Esophagus squamous epithelium (tissue), 4 donors: ENCODE data around the gene ZNF808.

ENCODE experiments used
- CTCF ChIP-seq, 6 experiments: fragments of 450-650 bp in 4 of 6; fragments of 200-600 bp in 2 of 6; sonication (generic) in 2 of 6; IDR thresholded peaks; one replicate each; pipeline ENCODE4 v1.5.1; 2016 to 2019; ENCODE audit warnings: antibody characterized with exemption in 6 of 6, mild to moderate bottlenecking in 4 of 6, moderate library complexity in 4 of 6
- POLR2A ChIP-seq, 4 donors: fragments of 450-650 bp; IDR thresholded peaks; one replicate each; pipeline ENCODE4 v1.6.1; 2017; ENCODE audit warnings: antibody characterized with exemption in 4 of 4, mild to moderate bottlenecking in 4 of 4, moderate library complexity in 3 of 4

- no peak for TF ChIP-seq POLR2A (IDR thresholded peaks at IDR 0.05)
- no peak for TF ChIP-seq CTCF (IDR thresholded peaks at IDR 0.05)
Measured at GRCh38 chr19:52566588-52566987, 39.1 kb downstream of the ZNF808 start.
